GM12891 (cell line): Measurements from ENCODE around the gene JUN.

ENCODE experiments used
- POLR2A ChIP-seq: IDR thresholded peaks from 2 replicates; pipeline ENCODE4 v1.6.1; 2011; ENCODE audit warnings: low read depth, low read length, control low read depth
- POLR2AphosphoS5 ChIP-seq: IDR thresholded peaks from 2 replicates; pipeline ENCODE4 v1.6.1; 2011; ENCODE audit warnings: low read depth, low read length, control low read depth

DNA sequence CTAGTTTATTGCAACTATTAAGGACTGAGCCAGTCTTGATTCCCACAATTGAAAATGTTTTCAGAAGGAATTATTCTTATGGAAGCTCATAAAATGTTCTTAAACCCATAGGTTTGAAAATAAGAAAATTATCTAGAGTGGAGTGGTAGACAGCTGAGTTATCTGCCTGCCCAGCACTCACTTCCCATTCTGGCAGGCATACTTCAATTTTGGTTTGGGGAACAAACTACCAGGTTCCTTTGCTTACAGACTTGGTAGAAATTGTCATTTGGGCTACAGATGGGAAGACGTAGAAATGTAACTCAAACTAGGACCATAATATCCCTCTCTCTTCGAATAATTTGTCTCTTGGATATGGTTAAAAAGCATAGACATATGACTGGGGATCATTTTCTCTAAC, 18.4 kb downstream of the JUN start:
- no peak for TF ChIP-seq POLR2AphosphoS5
- TF ChIP-seq POLR2A: no peak
